IPS-18c (cell line): ENCODE results near the gene IGLL1.
"Not testable (repeated sequence)": the region's sequence is repeated elsewhere in the genome, so short reads cannot be mapped to it uniquely, and the experiment has no call there.

ENCODE experiments used
- H3K4me3 ChIP-seq: 2 replicates; pipeline ENCODE4 v1.7.0; 2013; ENCODE audit warnings: low read depth, mild to moderate bottlenecking, low read length, moderate library complexity; ENCODE audit not compliant: insufficient read depth
- H3K9me3 ChIP-seq: one replicate; pipeline ENCODE4 v1.6.1; 2013; ENCODE audit warnings: mild to moderate bottlenecking, low read length, moderate library complexity; ENCODE audit not compliant: control insufficient read depth, insufficient read depth

Gene IGLL1

DNA sequence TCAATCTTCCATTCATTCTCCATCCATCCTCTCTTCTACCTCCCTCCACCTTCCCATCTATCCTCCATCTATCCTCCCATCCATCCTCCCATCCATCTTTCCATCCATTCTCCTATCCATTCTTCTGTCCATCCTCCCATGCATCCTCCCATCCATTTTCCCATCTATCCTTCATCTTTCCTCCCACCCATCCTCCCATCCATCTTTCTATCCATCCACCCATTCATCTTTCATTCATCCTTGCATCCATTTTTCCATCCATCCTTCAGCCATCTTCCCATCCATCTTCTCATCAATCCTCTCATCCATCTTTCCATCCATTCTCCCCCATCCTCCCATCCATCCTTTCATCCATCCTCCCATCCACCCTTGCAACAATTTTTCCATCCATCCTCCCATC is 27.5 kb downstream of the IGLL1 start:
- Histone ChIP-seq H3K9me3 (peaks cover 2% of the 10 kb centered on the region), H3K4me3 (no peak overlapping the region)

DNA sequence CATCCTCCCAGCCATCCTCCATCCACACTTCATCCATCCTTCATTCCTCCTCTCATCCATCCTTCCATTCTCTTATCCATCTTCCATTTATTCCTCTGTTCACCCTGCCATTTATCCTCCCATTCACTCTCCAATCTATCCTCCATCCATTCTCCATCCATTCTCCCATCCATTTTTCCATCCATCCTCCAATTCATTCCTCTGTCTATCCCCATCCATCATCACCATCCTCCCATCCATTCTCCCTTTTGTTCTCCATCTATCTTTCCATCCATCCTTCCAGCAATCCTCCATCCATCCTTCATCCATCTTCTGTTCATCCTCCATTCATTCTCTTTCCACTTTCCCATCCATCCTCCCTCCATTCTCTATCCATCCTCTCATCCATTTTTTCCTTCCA is 28.7 kb downstream of the IGLL1 start:
- Histone ChIP-seq H3K9me3 (peaks cover 2% of the 10 kb centered on the region), H3K4me3 (no peak overlapping the region)

DNA sequence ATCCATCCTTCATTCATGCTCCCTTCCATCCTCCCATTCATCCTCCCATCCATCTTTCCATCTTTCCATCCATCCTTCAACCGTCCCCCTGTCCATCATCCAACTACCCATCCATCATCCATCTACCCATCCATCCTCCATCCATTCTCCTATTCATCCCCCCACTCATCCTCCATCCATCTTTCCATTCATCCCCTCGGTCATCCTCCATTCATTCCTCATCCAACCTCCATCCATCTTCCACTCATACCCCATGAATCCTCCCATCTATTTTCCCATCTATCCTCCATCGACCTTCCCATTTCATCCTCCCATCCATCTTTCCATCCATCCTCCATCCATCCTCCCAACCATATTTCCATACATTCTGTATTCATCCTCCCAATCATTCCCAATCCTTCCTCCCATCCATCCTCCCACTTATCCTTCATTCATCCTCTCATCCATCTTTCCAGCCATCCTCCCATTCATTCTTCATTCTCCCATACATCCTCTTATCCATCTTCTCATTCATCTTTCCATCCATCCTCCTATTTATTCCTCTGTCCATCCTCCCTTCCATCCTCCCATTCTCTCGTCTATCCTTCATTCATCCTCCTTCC is 29.9 kb downstream of the IGLL1 start:
- no peak overlapping the region for H3K4me3 ChIP-seq
- peaks cover 2% of the 10 kb centered on the region for H3K9me3 ChIP-seq

DNA sequence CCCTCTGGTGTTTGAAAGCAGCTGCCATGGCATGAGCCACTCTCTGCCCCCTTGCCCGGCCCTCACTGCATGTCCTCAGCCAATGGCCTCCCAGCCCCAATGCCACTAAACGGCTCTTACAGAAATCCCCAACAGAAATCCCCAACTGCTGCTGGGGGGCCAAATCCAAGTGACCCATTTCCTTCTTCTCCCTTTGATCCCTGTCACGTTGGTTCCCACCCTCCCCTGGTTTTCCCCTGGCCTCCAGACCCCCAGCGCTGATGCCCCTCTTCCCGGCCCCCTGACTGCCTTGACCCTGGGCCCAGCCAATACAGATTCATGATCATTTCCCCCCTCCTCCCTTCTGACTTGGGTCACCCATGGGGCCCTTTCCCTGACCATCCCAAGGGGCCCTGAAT is 30.9 kb downstream of the IGLL1 start:
- peaks cover 2% of the 10 kb centered on the region for H3K9me3 ChIP-seq
- no peak overlapping the region for H3K4me3 ChIP-seq

DNA sequence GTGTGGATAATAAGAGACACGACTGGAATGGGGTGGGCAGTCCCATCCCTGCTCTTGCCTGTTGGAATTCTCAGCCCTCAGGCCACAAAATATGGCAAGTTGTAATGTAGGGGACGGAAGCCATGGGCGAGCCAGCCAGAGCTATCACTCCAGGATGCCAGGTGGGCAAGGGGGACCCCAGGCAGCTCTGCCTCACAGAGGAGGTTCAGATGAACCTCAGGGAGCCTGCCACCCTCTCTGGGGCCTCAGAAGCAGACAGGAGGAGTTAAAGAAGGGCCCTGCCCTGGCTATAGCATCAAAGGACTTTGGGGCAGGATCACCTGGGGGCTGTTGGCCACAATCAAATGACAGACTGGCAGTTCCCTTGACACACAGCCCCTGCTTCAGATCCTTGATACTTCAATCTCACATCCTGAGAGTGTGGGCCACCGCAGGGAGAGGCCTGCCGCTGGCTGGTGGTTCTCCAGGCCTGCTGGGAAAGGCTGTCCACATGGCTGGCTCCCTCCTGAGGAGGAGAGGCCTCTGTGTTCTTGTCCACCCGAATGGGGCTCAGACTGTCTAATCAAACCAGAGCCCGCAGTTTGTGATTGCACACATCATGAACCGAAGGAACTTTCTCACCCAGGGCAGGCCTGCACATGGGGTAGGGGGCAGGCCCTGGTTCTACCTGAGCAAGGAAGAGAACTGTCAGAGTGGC is 31.4 kb downstream of the IGLL1 start:
- Histone ChIP-seq H3K9me3 (peaks cover 2% of the 10 kb centered on the region), H3K4me3 (no peak overlapping the region)

DNA sequence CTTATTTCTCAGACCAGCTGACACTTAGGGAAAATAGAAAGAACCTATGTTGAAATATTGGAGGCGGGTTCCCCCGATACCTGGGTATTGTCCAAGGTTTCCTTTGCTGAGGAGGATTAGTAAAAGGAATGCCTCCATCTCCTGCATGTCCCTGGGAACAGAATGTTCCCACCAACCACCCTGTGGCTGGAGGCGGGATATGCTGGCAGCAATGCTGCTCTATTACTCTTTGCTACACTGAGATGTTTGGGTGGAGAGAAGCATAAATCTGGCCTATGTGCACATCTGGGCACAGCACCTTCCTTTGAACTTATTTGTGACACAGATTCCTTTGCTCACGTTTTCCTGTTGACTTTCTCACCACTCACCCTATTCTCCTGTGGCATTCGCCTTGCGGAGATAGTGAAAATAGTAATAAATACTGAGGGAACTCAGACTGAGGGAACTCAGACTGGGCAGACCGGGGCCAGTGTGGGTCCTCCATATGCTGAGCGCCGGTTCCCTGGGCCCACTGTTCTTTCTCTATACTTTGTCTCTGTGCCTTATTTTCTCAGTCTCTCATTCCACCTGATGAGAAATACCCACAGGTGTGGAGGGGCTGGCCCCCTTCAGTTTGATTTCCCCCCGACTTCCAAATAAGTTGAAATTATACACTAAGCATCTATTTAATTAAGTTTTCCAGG is 32.1 kb downstream of the IGLL1 start:
- Histone ChIP-seq H3K9me3 (peaks cover 2% of the 10 kb centered on the region), H3K4me3 (no peak overlapping the region)

DNA sequence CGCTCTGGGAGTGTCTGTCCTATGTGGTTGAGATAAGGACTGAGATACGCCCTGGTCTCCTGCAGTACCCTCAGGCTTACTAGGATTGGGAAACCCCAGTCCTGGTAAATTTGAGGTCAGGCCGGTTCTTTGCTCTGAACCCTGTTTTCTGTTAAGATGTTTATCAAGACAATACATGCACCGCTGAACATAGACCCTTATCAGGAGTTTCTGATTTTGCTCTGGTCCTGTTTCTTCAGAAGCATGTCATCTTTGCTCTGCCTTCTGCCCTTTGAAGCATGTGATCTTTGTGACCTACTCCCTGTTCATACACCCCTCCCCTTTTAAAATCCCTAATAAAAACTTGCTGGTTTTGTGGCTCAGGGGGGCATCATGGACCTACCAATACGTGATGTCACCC is 32.7 kb downstream of the IGLL1 start:
- not testable (repeated sequence) for H3K9me3 ChIP-seq, H3K4me3 ChIP-seq

DNA sequence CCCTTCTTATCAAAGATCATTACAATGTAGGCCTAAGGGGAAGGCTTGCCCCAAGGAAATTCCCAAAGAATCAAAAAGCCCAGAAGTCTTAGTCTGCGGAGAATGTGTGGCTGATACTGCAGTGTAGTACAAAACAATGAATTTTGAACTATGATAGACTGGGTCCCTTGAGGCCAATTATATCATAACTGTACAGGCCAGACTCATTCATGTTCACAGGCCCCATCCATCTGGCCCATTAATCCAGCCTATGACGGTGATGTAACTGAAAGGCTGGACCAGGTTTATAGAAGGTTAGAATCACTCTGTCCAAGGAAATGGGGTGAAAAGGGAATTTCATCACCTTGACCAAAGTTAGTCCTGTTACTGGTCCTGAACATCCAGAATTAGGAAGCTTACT is 35.2 kb downstream of the IGLL1 start:
- no peaks in the 10 kb centered on the region for H3K9me3 ChIP-seq
- no peak overlapping the region for H3K4me3 ChIP-seq

DNA sequence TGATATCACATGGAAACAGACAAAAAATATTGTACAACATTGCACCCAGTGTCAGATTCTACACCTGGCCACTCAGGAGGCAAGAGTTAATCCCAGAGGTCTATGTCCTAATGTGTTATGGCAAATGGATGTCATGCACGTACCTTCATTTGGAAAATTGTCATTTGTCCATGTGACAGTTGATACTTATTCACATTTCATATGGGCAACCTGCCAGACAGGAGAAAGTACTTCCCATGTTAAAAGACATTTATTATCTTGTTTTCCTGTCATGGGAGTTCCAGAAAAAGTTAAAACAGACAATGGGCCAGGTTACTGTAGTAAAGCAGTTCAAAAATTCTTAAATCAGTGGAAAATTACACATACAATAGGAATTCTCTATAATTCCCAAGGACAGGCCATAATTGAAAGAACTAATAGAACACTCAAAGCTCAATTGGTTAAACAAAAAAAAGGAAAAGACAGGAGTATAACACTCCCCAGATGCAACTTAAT is 36.5 kb downstream of the IGLL1 start:
- H3K4me3 ChIP-seq, H3K9me3 ChIP-seq: not testable (repeated sequence)

DNA sequence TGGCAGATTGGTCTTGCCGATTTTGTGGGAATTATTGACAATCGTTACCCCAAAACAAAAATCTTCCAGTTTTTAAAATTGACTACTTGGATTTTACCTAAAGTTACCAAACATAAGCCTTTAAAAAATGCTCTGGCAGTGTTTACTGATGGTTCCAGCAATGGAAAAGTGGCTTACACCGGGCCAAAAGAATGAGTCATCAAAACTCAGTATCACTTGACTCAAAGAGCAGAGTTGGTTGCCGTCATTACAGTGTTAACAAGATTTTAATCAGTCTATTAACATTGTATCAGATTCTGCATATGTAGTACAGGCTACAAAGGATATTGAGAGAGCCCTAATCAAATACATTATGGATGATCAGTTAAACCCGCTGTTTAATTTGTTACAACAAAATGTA is 37.2 kb downstream of the IGLL1 start:
- no peak overlapping the region for H3K4me3 ChIP-seq
- no peaks in the 10 kb centered on the region for H3K9me3 ChIP-seq

DNA sequence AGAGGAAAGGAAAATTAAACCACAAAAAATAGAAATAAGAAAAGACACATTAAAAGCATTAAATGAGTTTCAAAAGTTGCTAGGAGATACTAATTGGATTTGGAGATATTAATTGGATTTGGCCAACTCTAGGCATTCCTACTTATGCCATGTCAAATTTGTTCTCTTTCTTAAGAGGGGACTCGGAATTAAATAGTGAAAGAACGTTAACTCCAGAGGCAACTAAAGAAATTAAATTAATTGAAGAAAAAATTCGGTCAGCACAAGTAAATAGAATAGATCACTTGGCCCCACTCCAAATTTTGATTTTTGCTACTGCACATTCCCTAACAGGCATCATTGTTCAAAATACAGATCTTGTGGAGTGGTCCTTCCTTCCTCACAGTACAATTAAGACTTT is 37.7 kb downstream of the IGLL1 start:
- H3K4me3 ChIP-seq, H3K9me3 ChIP-seq: not testable (repeated sequence)

DNA sequence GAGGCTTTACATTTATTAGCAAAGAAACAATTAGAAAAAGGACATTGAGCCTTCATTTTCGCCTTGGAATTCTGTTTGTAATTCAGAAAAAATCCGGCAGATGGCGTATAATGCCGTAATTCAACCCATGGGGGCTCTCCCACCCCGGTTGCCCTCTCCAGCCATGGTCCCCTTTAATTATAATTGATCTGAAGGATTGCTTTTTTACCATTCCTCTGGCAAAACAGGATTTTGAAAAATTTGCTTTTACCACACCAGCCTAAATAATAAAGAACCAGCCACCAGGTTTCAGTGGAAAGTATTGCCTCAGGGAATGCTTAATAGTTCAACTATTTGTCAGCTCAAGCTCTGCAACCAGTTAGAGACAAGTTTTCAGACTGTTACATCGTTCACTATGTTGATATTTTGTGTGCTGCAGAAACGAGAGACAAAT is 38.2 kb downstream of the IGLL1 start:
- H3K4me3 ChIP-seq, H3K9me3 ChIP-seq: not testable (repeated sequence)

DNA sequence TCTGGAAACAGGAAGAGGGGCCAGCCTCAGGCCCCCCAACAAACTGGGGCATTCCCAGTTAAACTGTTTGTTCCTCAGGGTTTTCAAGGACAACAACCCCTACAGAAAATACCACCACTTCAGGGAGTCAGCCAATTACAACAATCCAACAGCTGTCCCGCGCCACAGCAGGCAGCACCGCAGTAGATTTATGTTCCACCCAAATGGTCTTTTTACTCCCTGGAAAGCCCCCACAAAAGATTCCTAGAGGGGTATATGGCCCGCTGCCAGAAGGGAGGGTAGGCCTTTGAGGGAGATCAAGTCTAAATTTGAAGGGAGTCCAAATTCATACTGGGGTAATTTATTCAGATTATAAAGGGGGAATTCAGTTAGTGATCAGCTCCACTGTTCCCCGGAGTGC is 39.3 kb downstream of the IGLL1 start:
- H3K9me3 ChIP-seq, H3K4me3 ChIP-seq: not testable (repeated sequence)

DNA sequence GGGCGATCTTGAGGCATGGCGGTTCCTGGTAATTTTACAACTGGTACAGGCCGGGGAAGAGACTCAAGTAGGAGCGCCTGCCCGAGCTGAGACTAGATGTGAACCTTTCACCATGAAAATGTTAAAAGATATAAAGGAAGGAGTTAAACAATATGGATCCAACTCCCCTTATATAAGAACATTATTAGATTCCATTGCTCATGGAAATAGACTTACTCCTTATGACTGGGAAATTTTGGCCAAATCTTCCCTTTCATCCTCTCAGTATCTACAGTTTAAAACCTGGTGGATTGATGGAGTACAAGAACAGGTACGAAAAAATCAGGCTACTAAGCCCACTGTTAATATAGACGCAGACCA is 40.3 kb downstream of the IGLL1 start:
- not testable (repeated sequence) for H3K4me3 ChIP-seq, H3K9me3 ChIP-seq

DNA sequence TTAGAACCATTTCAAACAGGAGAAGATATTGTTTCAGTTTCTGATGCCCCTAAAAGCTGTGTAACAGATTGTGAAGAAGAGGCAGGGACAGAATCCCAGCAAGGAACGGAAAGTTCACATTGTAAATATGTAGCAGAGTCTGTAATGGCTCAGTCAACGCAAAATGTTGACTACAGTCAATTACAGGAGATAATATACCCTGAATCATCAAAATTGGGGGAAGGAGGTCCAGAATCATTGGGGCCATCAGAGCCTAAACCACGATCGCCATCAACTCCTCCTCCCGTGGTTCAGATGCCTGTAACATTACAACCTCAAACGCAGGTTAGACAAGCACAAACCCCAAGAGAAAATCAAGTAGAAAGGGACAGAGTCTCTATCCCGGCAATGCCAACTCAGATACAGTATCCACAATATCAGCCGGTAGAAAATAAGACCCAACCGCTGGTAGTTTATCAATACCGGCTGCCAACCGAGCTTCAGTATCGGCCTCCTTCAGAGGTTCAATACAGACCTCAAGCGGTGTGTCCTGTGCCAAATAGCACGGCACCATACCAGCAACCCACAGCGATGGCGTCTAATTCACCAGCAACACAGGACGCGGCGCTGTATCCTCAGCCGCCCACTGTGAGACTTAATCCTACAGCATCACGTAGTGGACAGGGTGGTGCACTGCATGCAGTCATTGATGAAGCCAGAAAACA is 40.8 kb downstream of the IGLL1 start:
- no peak overlapping the region for H3K4me3 ChIP-seq
- H3K9me3 ChIP-seq: no peaks in the 10 kb centered on the region

DNA sequence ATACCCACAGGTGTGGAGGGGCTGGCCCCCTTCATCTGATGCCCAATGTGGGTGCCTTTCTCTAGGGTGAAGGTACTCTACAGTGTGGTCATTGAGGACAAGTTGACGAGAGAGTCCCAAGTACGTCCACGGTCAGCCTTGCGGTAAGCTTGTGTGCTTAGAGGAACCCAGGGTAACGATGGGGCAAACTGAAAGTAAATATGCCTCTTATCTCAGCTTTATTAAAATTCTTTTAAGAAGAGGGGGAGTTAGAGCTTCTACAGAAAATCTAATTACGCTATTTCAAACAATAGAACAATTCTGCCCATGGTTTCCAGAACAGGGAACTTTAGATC is 41.4 kb downstream of the IGLL1 start:
- peak overlapping the region; percentile 17; the same call in 1 of the 2 replicates for H3K4me3 ChIP-seq
- H3K9me3 ChIP-seq: not testable (repeated sequence)

DNA sequence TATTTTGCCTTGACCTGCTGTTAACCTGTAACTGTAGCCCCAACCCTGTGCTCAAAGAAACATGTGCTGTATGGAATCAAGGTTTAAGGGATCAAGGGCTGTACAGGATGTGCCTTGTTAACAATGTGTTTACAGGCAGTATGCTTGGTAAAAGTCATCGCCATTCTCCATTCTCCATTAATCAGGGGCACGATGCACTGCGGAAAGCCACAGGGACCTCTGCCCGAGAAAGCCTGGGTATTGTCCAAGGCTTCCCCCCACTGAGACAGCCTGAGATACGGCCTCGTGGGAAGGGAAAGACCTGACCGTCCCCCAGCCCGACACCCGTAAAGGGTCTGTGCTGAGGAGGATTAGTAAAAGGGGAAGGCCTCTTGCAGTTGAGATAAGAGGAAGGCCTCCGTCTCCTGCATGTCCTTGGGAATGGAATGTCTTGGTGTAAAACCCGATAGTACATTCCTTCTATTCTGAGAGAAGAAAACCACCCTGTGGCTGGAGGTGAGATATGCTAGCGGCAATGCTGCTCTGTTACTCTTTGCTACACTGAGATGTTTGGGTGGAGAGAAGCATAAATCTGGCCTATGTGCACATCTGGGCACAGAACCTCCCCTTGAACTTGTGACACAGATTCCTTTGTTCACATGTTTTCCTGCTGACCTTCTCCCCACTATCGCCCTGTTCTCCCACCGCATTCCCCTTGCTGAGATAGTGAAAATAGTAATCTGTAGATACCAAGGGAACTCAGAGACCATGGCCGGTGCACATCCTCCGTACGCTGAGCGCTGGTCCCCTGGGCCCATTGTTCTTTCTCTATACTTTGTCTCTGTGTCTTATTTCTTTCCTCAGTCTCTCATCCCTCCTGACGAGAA is 42.0 kb downstream of the IGLL1 start:
- H3K9me3 ChIP-seq: not testable (repeated sequence)
- H3K4me3 ChIP-seq: peak overlapping the region; percentile 50
